ENCODE data around the gene LCE1D.

- TF ChIP-seq CTCF (IDR thresholded peaks at IDR 0.05) (no peak), POLR2A (IDR thresholded peaks at IDR 0.05) (no peak)
Observed at GRCh38 chr1:152774875-152775274, 21.6 kb upstream of the LCE1D start, which contains the start of gene LCE1F.

All from uterus (tissue), 2 donors.